HG03108 (cell line): ENCODE data around the gene LRRC55.

Experiments used
- ATAC-seq: cut with Tn5 transposase; IDR thresholded peaks from one replicate; pipeline ENCODE4 v1.9.1; 2021; ENCODE audit warnings: moderate library complexity; ENCODE audit not compliant: unreplicated experiment

LRRC55 gene

GRCh38 chr11:57181678-57182305 is at the start of gene LRRC55:
TSS of gene LRRC55 (plus strand) at chr11:57181953. CDS start at chr11:57182023, 70 bp downstream.
- no peak for ATAC-seq

- ATAC-seq: no peak
These were observed 48.3 kb upstream of the LRRC55 start for GRCh38 chr11:57133366-57134038.

GRCh38 chr11:57134284-57134683 is 47.5 kb upstream of the LRRC55 start:
- no peak for ATAC-seq

- ATAC-seq: no peak
These were observed 46.6 kb upstream of the LRRC55 start for GRCh38 chr11:57135020-57135751.

- ATAC-seq: no peak
These were observed 41.2 kb upstream of the LRRC55 start for GRCh38 chr11:57140568-57140967.

GRCh38 chr11:57143459-57143858 is 38.3 kb upstream of the LRRC55 start:
- ATAC-seq: no peak

GRCh38 chr11:57144075-57144474 is 37.7 kb upstream of the LRRC55 start:
- ATAC-seq: no peak

GRCh38 chr11:57144531-57145320 is 37.0 kb upstream of the LRRC55 start:
- no peak for ATAC-seq

- no peak for ATAC-seq
These were observed 35.5 kb upstream of the LRRC55 start for GRCh38 chr11:57146301-57146700.

- no peak for ATAC-seq
These were observed 33.1 kb upstream of the LRRC55 start for GRCh38 chr11:57148621-57149020.

GRCh38 chr11:57150454-57150917 is 31.3 kb upstream of the LRRC55 start:
- no peak for ATAC-seq

GRCh38 chr11:57152134-57152533 is 29.6 kb upstream of the LRRC55 start:
- no peak for ATAC-seq

- no peak for ATAC-seq
These were observed 28.3 kb upstream of the LRRC55 start for GRCh38 chr11:57153448-57153847.

- no peak for ATAC-seq
These were observed 27.0 kb upstream of the LRRC55 start for GRCh38 chr11:57154739-57155138.

GRCh38 chr11:57155400-57155799 is 26.4 kb upstream of the LRRC55 start:
- ATAC-seq: no peak

- ATAC-seq: no peak
These were observed 25.7 kb upstream of the LRRC55 start for GRCh38 chr11:57155838-57156607.

GRCh38 chr11:57156928-57157327 is 24.8 kb upstream of the LRRC55 start:
- ATAC-seq: no peak

GRCh38 chr11:57157624-57158023 is 24.1 kb upstream of the LRRC55 start:
- ATAC-seq: no peak

GRCh38 chr11:57158180-57158579 is 23.6 kb upstream of the LRRC55 start:
- ATAC-seq: no peak

- no peak for ATAC-seq
These were observed 23.2 kb upstream of the LRRC55 start for GRCh38 chr11:57158599-57158998.
